ENCODE measurements around the gene TMEM107.

The TMEM107 gene

DNA sequence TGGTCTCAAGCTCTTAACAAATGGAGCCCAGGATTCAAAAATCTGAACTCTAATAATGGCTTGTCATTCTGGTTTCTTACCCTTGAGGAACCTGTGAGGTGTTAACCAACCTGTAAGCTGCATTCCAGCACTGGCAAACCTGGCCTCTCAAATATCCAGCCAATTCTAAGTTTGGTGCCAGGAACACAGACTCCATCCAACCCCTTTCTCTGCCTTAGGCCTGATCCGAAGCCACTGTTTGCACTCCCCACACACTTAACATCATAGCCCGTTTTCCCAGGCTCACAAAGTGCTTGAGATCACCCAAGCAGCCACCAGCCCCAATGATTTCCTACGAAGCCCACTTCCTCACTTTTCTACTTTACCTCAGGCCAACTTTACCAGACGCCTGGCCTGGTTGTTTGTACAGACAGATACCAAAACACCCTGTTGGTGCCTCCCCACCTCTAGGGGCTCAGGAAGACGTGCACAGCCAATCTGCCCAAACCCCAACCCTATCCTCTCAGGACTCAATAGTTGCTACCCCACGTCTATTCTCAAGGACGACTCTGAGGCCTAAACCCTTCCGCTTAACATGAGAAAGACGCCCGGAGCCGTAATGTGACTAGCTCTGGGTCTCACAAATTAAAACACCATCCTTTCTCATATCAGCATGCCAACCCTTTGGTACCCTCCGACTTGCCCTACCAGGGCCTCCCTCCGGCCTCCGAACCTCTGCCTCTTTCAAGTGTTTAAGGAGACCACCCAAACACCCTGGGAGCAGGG lies 20.8 kb downstream of the TMEM107 start:
- peaks cover 33% of the 10 kb centered on the region for H3K4me1 ChIP-seq (ENCODE audit: control insufficient read depth, insufficient read depth, low read length)

DNA sequence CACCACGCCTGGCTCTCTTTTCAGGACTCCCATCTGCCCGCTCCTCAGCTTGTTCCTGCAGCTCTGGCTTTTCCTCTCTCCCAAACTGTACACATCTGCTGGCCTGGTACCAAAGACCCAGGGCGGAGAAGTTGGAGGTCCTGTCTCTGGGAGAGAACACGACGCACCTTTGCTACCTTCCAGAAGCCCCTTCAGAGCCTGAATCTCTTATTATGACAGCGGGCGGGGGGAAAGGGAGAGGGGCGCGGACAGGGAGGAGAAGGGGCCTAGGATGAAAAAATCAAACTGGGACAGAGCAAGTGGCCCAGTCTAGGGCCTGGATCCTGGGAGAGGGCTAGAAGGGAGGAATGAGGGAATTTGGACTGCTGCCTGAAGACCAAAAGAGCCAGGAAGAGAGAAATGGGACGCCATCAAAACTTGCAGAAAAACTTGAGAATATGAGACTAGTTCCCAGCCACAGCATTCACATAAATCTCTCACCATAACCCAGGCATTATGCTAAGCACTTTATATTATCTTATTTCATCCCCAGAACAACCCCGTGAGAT lies 21.5 kb downstream of the TMEM107 start:
- Histone ChIP-seq H3K27ac (ENCODE audit: low read depth, low read length) (peak overlapping the region; percentile 99), H3K4me3 (ENCODE audit: low read length) (peak overlapping the region; percentile 100), H3K9ac (ENCODE audit: low read length) (peak overlapping the region; percentile 100), H3K27me3 (ENCODE audit: control insufficient read depth, insufficient read depth, low read length) (no peaks in the 10 kb centered on the region), H3K4me1 (ENCODE audit: control insufficient read depth, insufficient read depth, low read length) (peaks cover 37% of the 10 kb centered on the region), H3K36me3 (ENCODE audit: control insufficient read depth, insufficient read depth, low read length) (peaks cover 13% of the 10 kb centered on the region)

More for the DNA sequence above, 20.8 kb downstream of the TMEM107 start:
- peak overlapping the region; percentile 100 for H3K4me3 ChIP-seq (ENCODE audit: low read length)
- no peaks in the 10 kb centered on the region for H3K27me3 ChIP-seq (ENCODE audit: control insufficient read depth, insufficient read depth, low read length)
- H3K36me3 ChIP-seq (ENCODE audit: control insufficient read depth, insufficient read depth, low read length): peaks cover 10% of the 10 kb centered on the region
- H3K27ac ChIP-seq (ENCODE audit: low read depth, low read length): peak overlapping the region; percentile 99
- peak overlapping the region; percentile 100 for H3K9ac ChIP-seq (ENCODE audit: low read length)

DNA sequence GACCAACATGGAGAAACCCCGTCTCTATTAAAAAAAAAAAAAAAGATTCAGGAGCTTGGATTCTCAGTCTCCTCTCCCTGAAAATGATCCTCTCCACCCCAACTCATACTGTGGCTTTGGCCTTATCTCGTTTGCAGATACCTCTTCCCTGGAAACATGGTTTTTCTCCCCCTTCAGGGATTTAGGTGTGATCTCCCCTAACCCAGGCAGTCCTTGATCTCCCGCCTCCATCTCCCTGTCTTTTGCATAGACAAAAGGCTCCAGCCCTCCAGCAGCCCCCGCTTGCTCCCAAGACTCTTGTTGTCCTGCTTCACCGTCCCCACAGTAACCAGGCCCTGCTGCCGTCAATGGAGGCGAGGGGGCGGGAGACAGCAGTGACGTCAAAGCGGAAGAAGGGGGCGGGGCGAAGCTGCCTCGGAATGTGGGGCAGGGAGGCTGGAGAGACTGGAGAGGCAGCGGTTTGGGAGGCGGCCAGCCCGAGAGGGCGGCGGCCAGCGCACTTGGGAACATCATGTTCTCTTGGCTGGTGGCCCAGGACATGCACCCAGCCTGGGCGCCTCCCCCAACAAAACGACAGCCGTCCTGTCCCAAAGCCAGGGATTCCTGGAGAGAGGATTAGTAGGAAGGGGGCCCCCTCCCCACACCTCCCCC lies 22.1 kb downstream of the TMEM107 start:
- H3K9ac ChIP-seq (ENCODE audit: low read length): peak overlapping the region; percentile 100
- no peaks in the 10 kb centered on the region for H3K27me3 ChIP-seq (ENCODE audit: control insufficient read depth, insufficient read depth, low read length)
- peak overlapping the region; percentile 100 for H3K4me3 ChIP-seq (ENCODE audit: low read length)
- H3K4me1 ChIP-seq (ENCODE audit: control insufficient read depth, insufficient read depth, low read length): peaks cover 37% of the 10 kb centered on the region
- peaks cover 14% of the 10 kb centered on the region for H3K36me3 ChIP-seq (ENCODE audit: control insufficient read depth, insufficient read depth, low read length)
- H3K27ac ChIP-seq (ENCODE audit: low read depth, low read length): peak overlapping the region; percentile 99

DNA sequence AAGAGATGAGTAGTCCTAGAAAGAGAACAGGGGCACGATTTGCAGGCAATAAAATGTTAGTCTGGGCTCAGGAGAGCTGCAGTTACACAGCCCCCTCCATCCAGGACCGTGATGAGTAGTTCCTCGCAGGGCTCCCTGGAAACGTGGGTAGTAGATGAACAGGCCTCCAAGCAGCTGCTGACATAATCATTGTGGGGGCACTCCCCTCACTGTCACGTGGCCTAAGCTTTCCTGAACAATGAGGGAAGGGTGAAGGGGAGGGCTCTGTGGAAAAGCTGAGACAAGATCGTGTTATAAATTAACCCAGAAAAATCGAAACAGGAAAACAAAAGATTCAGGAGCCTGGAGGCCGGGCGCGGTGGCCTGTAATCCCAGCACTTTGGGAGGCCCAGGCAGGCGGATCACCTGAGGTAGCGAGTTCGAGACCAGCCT lies 22.6 kb downstream of the TMEM107 start:
- Histone ChIP-seq H3K4me3 (ENCODE audit: low read length) (peak overlapping the region; percentile 70), H3K27ac (ENCODE audit: low read depth, low read length) (peak overlapping the region; percentile 99), H3K9ac (ENCODE audit: low read length) (peak overlapping the region; percentile 38), H3K36me3 (ENCODE audit: control insufficient read depth, insufficient read depth, low read length) (peaks cover 16% of the 10 kb centered on the region), H3K27me3 (ENCODE audit: control insufficient read depth, insufficient read depth, low read length) (no peaks in the 10 kb centered on the region), H3K4me1 (ENCODE audit: control insufficient read depth, insufficient read depth, low read length) (peaks cover 35% of the 10 kb centered on the region)

DNA sequence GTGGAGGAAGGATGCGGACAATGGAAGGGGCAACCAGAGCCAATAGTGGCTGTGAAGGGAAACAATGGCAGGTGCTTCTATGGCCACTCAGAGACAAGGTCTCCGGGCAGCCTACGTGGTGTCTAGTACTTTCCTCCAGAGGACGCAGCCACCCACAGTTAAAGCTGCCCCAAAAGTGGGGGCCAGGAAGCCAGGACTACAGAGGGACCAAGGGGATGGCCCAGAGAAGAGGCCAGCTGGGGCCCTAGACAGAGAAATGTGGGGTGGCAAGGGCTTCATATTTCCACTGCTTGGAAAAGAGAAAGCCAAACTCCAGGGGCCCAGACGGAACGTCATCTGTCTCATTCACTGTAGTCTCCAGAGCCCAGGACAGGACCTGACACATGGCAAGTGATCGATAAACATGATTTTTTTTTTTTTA lies 23.1 kb downstream of the TMEM107 start:
- no peaks in the 10 kb centered on the region for H3K27me3 ChIP-seq (ENCODE audit: control insufficient read depth, insufficient read depth, low read length)
- peak overlapping the region; percentile 99 for H3K27ac ChIP-seq (ENCODE audit: low read depth, low read length)
- H3K4me3 ChIP-seq (ENCODE audit: low read length): peak overlapping the region; percentile 68
- peak overlapping the region; percentile 35 for H3K9ac ChIP-seq (ENCODE audit: low read length)
- peaks cover 34% of the 10 kb centered on the region for H3K4me1 ChIP-seq (ENCODE audit: control insufficient read depth, insufficient read depth, low read length)
- H3K36me3 ChIP-seq (ENCODE audit: control insufficient read depth, insufficient read depth, low read length): peaks cover 21% of the 10 kb centered on the region

DNA sequence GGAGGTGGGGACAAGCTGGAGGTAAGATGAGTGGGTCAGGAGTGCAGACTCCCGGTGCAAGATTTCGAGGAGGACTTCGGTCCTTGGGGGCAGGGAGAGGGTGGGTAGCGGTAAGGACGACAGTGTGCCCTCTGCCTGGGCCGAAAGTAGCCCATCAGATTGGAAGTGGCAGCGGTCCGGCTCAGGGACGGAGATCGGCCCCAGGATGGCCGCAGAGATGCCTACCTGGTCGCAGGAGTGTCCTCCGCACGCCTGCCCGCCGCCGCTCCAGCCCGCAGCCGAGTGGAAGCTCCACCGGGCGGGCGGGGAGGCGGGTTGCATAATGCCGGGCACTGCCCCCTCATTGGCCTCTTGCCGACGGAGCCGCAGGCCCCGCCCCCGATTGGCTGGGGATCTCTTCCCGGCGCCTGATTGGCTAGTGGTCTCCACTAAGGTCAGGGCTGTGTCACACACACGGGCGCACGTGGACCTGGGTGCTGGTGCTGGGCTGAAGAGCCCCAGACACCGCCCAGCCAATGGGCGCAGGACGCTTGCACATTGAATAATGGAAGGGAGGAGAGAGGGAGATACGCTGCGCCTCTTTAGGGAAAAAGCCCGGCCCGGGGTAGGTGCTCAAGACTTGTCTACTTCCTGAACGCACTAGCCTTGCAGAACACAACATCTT lies 23.9 kb downstream of the TMEM107 start, which contains the start of gene PER1:
PER1 (minus strand) TSS at position 293 of the 664 bp plus-strand sequence. CDS start 1,698 bp downstream, outside the sequence.
- peaks cover 34% of the 10 kb centered on the region for H3K4me1 ChIP-seq (ENCODE audit: control insufficient read depth, insufficient read depth, low read length)
- H3K9ac ChIP-seq (ENCODE audit: low read length): peak within 1 kb of the TSS; percentile 97
- peaks cover 29% of the 10 kb centered on the region for H3K36me3 ChIP-seq (ENCODE audit: control insufficient read depth, insufficient read depth, low read length)
- peak within 1 kb of the TSS; percentile 89 for H3K4me3 ChIP-seq (ENCODE audit: low read length)
- H3K27me3 ChIP-seq (ENCODE audit: control insufficient read depth, insufficient read depth, low read length): no peaks in the 10 kb centered on the region
- peak within 1 kb of the TSS; percentile 99 for H3K27ac ChIP-seq (ENCODE audit: low read depth, low read length)

DNA sequence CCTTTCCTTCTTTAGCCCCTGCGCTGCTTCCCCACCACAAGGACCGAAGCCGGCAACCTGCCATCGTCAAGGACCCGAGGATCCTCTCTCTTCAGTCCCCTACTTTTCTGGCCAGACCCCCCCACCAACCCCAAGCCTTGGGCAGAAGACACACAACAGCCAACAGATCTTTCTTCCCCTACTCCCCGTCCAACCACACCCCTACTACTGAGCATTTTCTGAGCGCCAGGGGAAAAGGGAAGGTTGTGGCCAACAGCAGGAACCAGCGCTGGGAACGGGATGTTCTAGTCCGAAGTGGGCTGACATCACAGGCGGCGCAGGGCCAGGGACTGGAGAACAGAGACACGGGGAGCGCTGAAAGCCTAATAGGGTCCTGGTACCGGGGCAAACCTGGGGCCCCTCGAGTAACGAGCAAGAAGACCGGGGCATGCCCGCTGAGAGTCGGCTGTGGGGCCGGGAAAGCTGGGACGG lies 24.5 kb downstream of the TMEM107 start:
- H3K4me1 ChIP-seq (ENCODE audit: control insufficient read depth, insufficient read depth, low read length): peaks cover 29% of the 10 kb centered on the region
- H3K27me3 ChIP-seq (ENCODE audit: control insufficient read depth, insufficient read depth, low read length): no peaks in the 10 kb centered on the region
- peak overlapping the region; percentile 99 for H3K27ac ChIP-seq (ENCODE audit: low read depth, low read length)
- H3K36me3 ChIP-seq (ENCODE audit: control insufficient read depth, insufficient read depth, low read length): peaks cover 34% of the 10 kb centered on the region
- H3K9ac ChIP-seq (ENCODE audit: low read length): peak overlapping the region; percentile 97
- peak overlapping the region; percentile 89 for H3K4me3 ChIP-seq (ENCODE audit: low read length)

DNA sequence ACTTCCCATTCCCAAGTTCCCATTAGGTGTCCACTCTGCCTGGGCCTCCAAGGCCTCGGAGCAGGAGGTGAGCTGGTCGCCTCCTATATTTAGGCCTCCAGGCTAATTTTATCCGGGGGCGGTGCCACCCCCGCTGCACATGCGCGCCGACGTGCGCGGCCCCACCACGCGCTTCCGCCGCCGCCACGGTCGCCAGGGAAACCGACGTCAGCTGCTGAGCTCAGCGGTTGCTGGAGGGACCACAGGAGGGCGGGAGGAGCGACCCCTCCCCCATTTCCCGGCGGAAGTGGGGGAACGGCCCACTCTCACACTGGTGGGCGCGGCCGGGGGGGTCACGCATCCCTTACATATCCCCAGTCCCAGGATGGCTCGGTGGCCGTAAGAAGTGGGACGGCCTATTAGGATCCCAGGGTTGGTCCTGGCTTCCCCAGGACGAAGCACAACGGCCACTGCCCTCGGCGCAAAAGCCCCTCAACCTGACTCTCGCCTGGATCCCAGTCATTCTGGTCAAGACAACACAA lies 25.0 kb downstream of the TMEM107 start:
- Histone ChIP-seq H3K9ac (ENCODE audit: low read length) (peak overlapping the region; percentile 97), H3K4me1 (ENCODE audit: control insufficient read depth, insufficient read depth, low read length) (peaks cover 29% of the 10 kb centered on the region), H3K27me3 (ENCODE audit: control insufficient read depth, insufficient read depth, low read length) (no peaks in the 10 kb centered on the region), H3K4me3 (ENCODE audit: low read length) (peak overlapping the region; percentile 89), H3K27ac (ENCODE audit: low read depth, low read length) (peak overlapping the region; percentile 99), H3K36me3 (ENCODE audit: control insufficient read depth, insufficient read depth, low read length) (peaks cover 39% of the 10 kb centered on the region)

DNA sequence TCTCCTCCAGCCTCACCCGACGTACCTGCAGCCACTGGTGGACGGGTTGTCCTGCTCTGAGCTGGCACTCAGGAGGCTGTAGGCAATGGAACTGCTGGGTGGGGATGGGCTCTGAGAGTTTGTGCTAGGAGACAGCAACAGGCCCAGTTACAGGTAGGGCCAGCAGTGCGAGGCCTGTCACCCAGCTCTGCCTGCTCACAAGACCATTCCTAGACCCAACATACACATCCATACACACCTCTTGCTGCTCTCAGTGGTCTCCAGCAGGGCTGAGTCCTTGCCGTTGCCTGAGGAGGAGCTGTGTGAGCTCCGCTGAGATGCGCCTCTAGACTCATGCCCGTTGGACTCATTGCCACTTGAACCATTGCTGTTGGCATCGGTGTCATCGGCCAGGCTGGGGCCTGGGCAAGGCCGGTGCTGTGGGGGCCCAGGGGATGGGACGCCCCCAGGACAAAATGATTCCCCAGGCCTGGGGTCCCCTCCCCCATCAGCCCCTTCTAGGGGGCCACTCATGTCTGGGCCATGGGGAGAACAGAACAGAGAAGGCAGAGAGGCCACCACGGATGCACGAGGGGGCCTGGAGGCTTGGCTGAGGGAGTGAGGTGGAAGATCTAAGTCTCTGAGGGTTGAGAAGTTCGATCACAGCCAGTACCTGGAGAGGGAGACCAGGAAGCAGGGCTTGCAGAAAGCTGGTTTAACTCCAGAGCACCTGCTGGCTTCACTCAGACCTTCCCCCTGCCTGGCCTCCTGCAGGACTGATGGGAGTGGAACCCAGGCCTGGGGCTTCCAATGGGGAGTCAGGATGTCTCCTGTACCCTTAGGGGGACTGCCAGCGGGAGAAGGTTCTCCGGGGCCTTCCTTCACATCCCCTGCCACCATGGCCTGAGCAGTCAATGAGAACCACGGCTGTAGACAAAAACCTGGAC lies 25.7 kb downstream of the TMEM107 start:
- peaks cover 44% of the 10 kb centered on the region for H3K36me3 ChIP-seq (ENCODE audit: control insufficient read depth, insufficient read depth, low read length)

DNA sequence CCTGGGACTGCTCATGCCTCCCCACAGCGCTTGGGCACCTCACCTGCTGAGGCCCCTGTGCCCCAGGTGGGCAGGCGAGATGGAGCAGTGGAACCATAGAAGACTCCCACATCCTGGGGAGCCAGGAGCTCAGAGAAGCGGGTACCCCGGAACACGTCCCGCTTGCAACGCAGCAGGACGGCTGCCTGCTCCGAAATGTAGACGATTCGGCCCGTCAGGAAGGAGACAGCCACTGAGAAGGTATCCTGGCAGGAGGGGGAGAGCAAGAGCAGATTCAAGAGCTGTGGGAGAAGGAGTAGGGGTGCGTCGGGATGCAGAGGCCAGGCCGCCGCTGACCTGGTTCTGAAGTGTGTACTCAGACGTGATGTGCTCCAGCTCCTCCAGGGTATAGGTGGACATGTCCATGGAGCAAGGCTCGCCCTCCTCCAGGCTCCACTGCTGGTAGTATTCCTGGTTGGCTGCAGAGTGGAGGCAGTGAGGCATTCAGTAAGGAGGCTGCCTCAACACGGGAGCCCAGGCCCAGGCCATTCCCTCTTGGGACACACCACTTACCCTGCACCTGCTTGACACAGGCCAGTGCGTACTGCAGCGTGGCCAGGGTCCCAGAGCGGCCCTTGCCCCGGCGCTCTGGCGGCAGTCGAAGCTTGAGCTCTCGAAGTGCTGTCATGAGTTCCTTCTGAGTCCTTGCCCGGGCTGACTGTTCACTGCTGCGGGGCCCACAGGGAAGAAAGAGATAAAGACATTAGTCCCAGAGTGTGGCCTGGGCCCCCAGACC lies 26.6 kb downstream of the TMEM107 start:
- H3K4me3 ChIP-seq (ENCODE audit: low read length): no peak overlapping the region
- no peak overlapping the region for H3K9ac ChIP-seq (ENCODE audit: low read length)
- H3K36me3 ChIP-seq (ENCODE audit: control insufficient read depth, insufficient read depth, low read length): peaks cover 45% of the 10 kb centered on the region
- peak overlapping the region; percentile 99 for H3K27ac ChIP-seq (ENCODE audit: low read depth, low read length)
- no peaks in the 10 kb centered on the region for H3K27me3 ChIP-seq (ENCODE audit: control insufficient read depth, insufficient read depth, low read length)
- H3K4me1 ChIP-seq (ENCODE audit: control insufficient read depth, insufficient read depth, low read length): peaks cover 23% of the 10 kb centered on the region

More for the DNA sequence above, 25.7 kb downstream of the TMEM107 start:
- Histone ChIP-seq H3K9ac (ENCODE audit: low read length) (peak overlapping the region; percentile 32), H3K27me3 (ENCODE audit: control insufficient read depth, insufficient read depth, low read length) (no peaks in the 10 kb centered on the region), H3K4me1 (ENCODE audit: control insufficient read depth, insufficient read depth, low read length) (peaks cover 29% of the 10 kb centered on the region), H3K27ac (ENCODE audit: low read depth, low read length) (peak overlapping the region; percentile 99), H3K4me3 (ENCODE audit: low read length) (peak overlapping the region; percentile 89)

Data from rectal smooth muscle tissue (tissue), 1 donor.